ENCODE results near the gene OPA1. TPM values are rescaled to one million over a fixed set of nuclear protein-coding genes. Genes with fewer than 3 reads are reported as not detected.

OPA1 gene
- total and polyA plus RNA-seq, 2 of the 13 experiments (the other 11 are each of a cell fraction or from before 2014, with no cell fraction given) = 26.7 to 78.5 TPM

GRCh38 chr3:193742628-193743027 lies 149.6 kb downstream of the OPA1 start:
- Histone ChIP-seq H3K4me3 (replicated peaks in 1 of 3; ENCODE audit: insufficient read depth in 1 of 3, low read depth in 2 of 3, low read length in 3 of 3) (no peak overlapping the region), H3K27me3 (ENCODE audit: control insufficient read depth in 1 of 2, insufficient read depth in 2 of 2, low read length in 2 of 2) (no peaks in the 10 kb centered on the region), H3K27ac (ENCODE audit: extremely low read length, insufficient read depth, low read length) (no peak overlapping the region), H3K36me3 (replicated peaks in 1 of 2; ENCODE audit: control insufficient read depth in 1 of 2, insufficient read depth in 2 of 2, low read length in 2 of 2) (no peaks in the 10 kb centered on the region), H4K20me1 (ENCODE audit: insufficient read depth, low read length) (no peaks in the 10 kb centered on the region), H3K79me2 (ENCODE audit: insufficient read depth, low read length) (no peaks in the 10 kb centered on the region), H2AFZ (ENCODE audit: low read length) (no peak overlapping the region), H3K4me1 (ENCODE audit: insufficient read depth, low read length) (peaks cover 44% of the 10 kb centered on the region), H3K9ac (ENCODE audit: insufficient read depth, low read depth, low read length) (no peak overlapping the region), H3K4me2 (ENCODE audit: low read depth, low read length) (no peak overlapping the region), H3K9me3 (ENCODE audit: low read length) (no peaks in the 10 kb centered on the region)
- ATAC-seq = no peak
- WGBS (ENCODE audit: low lambda C conversion rate) = 94% methylated on average over 4 of the region's 4 CpGs
- intact Hi-C loops (cut with micrococcal nuclease; ENCODE audit: unreplicated experiment) (loop anchor here (10.0 kb wide), 1 partner anchor 48 kb away; no protein-coding TSS in a partner anchor), in situ Hi-C loops (cut with HindIII; ENCODE audit: extremely low pct_ligation_motif_present, low pct_unique_long_range_greater_than_20kb) (no loop called here)
- no peak for FAIRE-seq
- no TSS peak for BruUV-seq (replicated peaks)
- no peak for TF ChIP-seq HOXD1 (CRISPR knock-in tag; IDR thresholded peaks at IDR 0.05)
- TF ChIP-seq, protein P1, sequence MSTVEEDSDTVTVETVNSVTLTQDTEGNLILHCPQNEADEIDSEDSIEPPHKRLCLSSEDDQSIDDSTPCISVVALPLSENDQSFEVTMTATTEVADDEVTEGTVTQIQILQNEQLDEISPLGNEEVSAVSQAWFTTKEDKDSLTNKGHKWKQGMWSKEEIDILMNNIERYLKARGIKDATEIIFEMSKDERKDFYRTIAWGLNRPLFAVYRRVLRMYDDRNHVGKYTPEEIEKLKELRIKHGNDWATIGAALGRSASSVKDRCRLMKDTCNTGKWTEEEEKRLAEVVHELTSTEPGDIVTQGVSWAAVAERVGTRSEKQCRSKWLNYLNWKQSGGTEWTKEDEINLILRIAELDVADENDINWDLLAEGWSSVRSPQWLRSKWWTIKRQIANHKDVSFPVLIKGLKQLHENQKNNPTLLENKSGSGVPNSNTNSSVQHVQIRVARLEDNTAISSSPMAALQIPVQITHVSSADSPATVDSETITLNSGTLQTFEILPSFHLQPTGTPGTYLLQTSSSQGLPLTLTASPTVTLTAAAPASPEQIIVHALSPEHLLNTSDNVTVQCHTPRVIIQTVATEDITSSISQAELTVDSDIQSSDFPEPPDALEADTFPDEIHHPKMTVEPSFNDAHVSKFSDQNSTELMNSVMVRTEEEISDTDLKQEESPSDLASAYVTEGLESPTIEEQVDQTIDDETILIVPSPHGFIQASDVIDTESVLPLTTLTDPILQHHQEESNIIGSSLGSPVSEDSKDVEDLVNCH (CRISPR knock-in tag; IDR thresholded peaks at IDR 0.05) = no peak
- TF ChIP-seq ZBTB42 (CRISPR knock-in tag; IDR thresholded peaks at IDR 0.05) = no peak
- TF ChIP-seq ZNF557 (CRISPR knock-in tag; IDR thresholded peaks at IDR 0.05) = no peak
- TF ChIP-seq ZNF44 (CRISPR knock-in tag; IDR thresholded peaks at IDR 0.05) = no peak
- no peak for TF ChIP-seq ZNF761 (CRISPR knock-in tag; conservative IDR thresholded peaks at IDR 0.05)
- TF ChIP-seq HNF4G (IDR thresholded peaks at IDR 0.05; ENCODE audit: borderline replicate concordance, low read depth, low read length) = no peak
- TF ChIP-seq HNF4G (CRISPR knock-in tag; IDR thresholded peaks at IDR 0.05; ENCODE audit: borderline replicate concordance, low read depth) = no peak
- TF ChIP-seq, protein P2, sequence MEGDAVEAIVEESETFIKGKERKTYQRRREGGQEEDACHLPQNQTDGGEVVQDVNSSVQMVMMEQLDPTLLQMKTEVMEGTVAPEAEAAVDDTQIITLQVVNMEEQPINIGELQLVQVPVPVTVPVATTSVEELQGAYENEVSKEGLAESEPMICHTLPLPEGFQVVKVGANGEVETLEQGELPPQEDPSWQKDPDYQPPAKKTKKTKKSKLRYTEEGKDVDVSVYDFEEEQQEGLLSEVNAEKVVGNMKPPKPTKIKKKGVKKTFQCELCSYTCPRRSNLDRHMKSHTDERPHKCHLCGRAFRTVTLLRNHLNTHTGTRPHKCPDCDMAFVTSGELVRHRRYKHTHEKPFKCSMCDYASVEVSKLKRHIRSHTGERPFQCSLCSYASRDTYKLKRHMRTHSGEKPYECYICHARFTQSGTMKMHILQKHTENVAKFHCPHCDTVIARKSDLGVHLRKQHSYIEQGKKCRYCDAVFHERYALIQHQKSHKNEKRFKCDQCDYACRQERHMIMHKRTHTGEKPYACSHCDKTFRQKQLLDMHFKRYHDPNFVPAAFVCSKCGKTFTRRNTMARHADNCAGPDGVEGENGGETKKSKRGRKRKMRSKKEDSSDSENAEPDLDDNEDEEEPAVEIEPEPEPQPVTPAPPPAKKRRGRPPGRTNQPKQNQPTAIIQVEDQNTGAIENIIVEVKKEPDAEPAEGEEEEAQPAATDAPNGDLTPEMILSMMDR (CRISPR knock-in tag; IDR thresholded peaks at IDR 0.05) = no peak
- no peak for TF ChIP-seq ATM (IDR thresholded peaks at IDR 0.05; ENCODE audit: borderline replicate concordance)
- TF ChIP-seq ZNF7 (CRISPR knock-in tag; IDR thresholded peaks at IDR 0.05) = no peak
- no peak for TF ChIP-seq PITX1 (CRISPR knock-in tag; IDR thresholded peaks at IDR 0.05)
- no peak for TF ChIP-seq SP5 (CRISPR knock-in tag; IDR thresholded peaks at IDR 0.05; ENCODE audit: borderline replicate concordance, low read depth)
- TF ChIP-seq, protein P3, sequence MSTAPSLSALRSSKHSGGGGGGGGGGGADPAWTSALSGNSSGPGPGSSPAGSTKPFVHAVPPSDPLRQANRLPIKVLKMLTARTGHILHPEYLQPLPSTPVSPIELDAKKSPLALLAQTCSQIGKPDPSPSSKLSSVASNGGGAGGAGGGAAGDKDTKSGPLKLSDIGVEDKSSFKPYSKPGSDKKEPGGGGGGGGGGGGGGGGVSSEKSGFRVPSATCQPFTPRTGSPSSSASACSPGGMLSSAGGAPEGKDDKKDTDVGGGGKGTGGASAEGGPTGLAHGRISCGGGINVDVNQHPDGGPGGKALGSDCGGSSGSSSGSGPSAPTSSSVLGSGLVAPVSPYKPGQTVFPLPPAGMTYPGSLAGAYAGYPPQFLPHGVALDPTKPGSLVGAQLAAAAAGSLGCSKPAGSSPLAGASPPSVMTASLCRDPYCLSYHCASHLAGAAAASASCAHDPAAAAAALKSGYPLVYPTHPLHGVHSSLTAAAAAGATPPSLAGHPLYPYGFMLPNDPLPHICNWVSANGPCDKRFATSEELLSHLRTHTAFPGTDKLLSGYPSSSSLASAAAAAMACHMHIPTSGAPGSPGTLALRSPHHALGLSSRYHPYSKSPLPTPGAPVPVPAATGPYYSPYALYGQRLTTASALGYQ (CRISPR knock-in tag; IDR thresholded peaks at IDR 0.05) = no peak
- TF ChIP-seq, protein P4, sequence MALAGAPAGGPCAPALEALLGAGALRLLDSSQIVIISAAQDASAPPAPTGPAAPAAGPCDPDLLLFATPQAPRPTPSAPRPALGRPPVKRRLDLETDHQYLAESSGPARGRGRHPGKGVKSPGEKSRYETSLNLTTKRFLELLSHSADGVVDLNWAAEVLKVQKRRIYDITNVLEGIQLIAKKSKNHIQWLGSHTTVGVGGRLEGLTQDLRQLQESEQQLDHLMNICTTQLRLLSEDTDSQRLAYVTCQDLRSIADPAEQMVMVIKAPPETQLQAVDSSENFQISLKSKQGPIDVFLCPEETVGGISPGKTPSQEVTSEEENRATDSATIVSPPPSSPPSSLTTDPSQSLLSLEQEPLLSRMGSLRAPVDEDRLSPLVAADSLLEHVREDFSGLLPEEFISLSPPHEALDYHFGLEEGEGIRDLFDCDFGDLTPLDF (CRISPR knock-in tag; IDR thresholded peaks at IDR 0.05) = no peak
- CTCF ChIA-PET (ENCODE audit: low intra/inter-chr PET ratio, low total read pairs) = no interaction called here
- no peak for DNase-seq (ENCODE audit: low spot score)
- POLR2A ChIA-PET = interaction anchor here (3.8 to 4.2 kb wide), 2 partner anchors 10 to 31 kb away, joined by 44 to 61 read pairs; no protein-coding TSS in a partner anchor
